Activated CD4-positive, alpha-beta T cell treated with anti-CD3 and anti-CD28 coated beads for 48 hours (primary cell): ENCODE measurements around the gene SLC5A2.
"Not testable (repeated sequence)": the region's sequence is repeated elsewhere in the genome, so short reads cannot be mapped to it uniquely, and the experiment has no call there.

Experiments used
- DNase-seq: peaks from one replicate; pipeline ENCODE4 v3.0.0-alpha.2; 2020

The SLC5A2 gene

GRCh38 chr16:31483081-31483480 is at the start of gene SLC5A2:
SLC5A2 (plus strand) TSS chr16:31483123; CDS start chr16:31483137, 14 bp downstream.
- DNase-seq = no peak

GRCh38 chr16:31435341-31436220 is 47.3 kb upstream of the SLC5A2 start:
- no peak for DNase-seq

- no peak for DNase-seq
Measured at GRCh38 chr16:31436221-31437045, 46.5 kb upstream of the SLC5A2 start.

DNA sequence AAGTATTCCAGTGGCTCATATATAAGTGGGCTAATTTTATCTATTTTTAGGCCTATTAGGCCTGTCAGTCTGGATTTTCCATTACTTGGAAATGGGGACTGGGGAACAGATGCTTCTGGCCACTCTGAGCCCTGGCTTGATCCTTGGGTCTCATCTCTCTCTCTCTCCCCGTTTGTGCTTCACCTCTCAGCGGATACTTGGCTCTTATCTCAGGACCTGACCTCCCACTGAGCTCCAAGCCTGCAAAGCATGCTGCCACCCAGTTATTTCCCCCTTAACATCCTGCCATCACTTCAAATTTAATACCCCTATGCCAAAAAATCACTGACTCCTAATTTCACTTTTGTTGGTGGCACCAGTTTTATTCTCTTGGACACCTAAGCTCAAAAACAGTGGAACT is 44.5 kb upstream of the SLC5A2 start:
- DNase-seq = no peak

DNA sequence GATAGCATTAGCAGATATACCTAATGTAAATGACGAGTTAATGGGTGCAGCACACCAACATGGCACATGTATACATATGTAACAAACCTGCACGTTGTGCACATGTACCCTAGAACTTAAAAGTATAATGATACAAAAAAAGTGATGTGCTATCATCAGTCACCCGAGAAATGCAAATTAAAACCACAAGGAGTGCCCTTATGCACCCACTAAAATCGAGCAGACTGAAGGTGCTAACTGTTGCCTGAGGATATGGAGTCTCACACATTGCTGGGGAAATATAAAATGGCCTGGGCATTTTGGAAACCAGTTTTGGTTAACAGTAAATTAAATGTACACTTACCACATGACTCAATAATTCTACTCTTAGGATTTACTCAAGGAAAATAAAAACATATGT is 43.9 kb upstream of the SLC5A2 start:
- not testable (repeated sequence) for DNase-seq

- peak; percentile 22 for DNase-seq
Measured at GRCh38 chr16:31439519-31439918, 43.4 kb upstream of the SLC5A2 start.

- DNase-seq = no peak
Measured at GRCh38 chr16:31440516-31441184, 42.3 kb upstream of the SLC5A2 start.

DNA sequence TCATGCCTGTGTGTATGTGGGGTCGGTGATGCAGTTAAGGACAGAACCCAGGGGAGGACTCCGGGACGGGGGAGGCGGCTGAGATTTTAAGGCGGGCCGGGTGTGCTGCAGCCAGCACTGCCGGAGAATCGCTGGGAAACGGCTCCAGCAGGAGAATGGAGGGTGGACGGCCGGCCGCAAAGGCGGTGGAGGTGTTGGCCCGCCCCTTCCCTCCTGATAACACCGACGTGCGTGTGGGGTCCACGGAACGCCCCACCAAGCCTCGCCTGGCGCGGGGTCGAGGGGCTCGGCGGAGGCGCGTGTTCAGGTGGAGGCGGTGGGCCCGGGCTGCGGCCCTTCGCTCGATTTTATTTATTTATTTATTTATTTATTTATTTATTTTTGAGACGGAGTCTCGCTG is 41.0 kb upstream of the SLC5A2 start:
- no peak for DNase-seq

DNA sequence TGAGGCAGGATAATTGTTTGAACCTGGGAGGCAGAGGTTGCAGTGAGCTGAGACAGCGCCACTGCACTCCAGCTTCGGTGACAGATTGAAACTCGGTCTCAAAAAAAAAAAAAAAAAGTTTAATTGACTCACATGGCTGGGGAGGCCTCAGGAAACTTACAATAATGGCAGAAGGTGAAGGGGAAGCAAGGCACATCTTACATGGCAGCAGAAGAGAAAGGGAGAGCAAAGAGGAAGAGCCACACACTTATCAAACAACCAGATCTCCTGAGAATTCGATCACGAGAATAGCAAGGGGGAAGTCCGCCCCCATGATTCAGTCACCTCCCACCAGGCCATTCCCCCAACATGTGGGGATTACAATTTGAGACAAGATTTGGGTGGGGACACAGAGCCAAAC is 37.0 kb upstream of the SLC5A2 start:
- not testable (repeated sequence) for DNase-seq

DNA sequence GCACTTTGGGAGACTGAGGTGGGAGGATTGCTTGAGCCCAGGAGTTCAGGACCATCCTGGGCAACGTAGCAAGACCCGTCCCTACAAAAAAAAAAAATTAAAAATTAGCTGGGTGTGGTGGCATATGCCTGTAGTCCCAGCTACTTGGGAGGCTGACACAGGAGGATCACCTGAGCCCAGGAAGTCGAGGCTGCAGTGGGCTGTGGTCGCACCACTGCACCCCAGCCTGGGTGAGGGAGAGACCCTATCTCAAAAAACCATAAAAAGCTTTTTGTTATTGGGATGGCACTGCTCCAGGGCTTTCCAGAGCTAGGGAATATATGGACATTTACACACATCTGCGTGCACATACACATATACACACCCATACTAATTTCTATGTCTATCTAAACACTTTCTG is 31.7 kb upstream of the SLC5A2 start:
- DNase-seq = no peak

DNA sequence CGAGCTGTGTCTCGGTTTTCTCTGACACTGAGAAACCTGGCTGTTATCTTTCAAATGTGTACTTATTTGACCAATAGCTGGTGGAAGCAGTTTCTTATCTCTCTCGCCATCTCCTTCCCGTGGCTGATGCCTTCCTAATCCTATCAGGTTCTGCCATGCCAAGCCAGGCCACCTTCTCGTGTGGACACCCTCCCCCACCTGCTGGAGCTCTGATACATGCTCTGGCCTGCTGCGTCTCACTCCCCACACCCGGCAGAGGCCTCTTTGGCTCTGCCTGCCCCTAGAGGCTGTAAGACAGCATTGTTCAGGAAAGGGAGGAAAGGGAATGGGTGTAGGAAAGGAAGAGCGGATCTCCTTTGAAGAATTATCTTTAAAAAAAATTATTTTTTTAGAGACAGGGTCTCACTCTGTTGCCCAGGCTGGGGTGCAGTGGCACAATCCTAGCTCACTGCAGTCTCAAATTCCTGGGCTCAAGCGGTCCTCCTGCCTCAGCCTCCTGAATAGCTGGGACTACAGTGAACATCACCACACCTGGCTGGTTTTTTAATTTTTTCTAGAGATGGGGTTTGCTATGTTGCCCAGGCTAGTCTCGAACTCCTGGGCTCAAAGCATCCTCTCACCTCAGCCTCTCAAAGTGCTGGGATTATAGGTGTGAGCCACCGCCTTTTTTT is 31.1 kb upstream of the SLC5A2 start:
- peak; percentile 41 for DNase-seq

DNA sequence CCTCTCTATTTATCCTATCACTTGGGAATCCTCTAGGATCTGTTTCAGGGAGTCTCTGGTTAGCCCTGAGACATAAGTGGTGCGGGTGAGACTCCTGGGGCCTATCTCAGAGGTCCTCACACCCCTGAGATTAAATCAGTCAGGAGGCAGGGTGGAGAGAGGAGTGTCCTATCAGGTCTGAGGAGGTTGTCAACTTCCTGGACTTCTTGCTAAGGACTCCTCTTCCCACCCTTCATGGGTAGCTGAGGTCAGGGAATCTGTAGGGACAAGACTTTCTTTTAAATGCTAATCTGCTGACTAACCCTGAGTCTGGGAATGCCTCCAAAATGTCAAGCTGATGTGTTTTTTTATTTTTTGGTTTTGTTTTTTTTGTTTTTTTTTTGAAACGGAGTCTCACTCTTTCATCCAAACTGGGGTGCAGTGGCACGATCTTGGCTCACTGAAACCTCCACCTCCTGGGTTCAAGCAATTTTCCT is 30.3 kb upstream of the SLC5A2 start:
- no peak for DNase-seq

- no peak for DNase-seq
Measured at GRCh38 chr16:31453255-31454204, 29.4 kb upstream of the SLC5A2 start.

DNA sequence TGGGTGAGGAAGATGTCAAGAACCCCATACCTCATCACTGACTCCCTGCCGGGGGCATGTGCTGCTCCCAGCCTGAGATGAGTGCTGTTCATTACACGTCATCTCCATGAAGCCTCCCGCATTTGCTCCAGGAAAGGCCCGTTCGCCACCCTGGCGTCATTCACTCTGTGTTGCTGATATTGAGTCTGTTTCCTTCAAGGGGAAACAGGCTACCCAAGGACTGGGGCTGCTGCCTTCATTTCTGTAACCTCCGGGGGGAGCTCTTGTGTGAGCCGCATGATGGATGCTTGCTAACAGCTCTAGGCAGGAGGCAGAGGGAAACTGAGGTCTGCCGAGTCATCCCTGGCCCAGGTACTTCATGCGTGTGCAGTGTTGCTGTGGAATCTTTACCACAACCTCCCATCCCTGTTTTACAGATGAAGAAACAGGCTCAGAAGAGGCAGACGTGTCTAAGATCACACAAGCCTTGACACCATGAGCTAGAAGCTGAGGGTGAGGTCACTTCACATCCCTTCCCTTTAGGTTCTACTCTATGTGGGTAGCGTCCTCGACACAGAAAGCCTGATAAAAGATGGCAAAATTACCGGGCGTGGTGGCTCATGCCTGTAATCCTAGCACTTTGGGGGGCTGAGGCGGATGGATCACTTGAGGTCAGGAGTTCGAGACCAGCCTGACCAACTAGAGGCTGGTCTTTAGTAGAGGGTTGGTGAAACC is 27.2 kb upstream of the SLC5A2 start:
- DNase-seq = peak; percentile 62

DNA sequence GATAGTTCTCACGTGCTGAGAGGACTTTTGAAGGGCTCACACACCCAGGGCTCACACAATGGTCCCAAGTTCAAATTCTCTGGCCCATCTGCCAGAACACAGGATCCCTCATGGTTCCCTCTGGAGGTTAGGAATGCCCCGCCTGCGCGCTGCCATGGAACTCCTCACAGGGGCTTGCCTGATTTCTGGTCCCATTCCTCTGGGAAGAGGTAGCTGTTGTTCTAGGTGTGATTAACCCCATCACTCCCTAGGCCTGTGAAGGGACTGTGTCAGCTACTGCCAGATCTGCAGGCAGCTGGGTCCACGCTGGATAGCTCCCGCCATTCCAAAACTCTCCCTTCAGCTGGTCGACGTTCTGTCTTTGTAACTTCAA is 25.9 kb upstream of the SLC5A2 start:
- DNase-seq = no peak

DNA sequence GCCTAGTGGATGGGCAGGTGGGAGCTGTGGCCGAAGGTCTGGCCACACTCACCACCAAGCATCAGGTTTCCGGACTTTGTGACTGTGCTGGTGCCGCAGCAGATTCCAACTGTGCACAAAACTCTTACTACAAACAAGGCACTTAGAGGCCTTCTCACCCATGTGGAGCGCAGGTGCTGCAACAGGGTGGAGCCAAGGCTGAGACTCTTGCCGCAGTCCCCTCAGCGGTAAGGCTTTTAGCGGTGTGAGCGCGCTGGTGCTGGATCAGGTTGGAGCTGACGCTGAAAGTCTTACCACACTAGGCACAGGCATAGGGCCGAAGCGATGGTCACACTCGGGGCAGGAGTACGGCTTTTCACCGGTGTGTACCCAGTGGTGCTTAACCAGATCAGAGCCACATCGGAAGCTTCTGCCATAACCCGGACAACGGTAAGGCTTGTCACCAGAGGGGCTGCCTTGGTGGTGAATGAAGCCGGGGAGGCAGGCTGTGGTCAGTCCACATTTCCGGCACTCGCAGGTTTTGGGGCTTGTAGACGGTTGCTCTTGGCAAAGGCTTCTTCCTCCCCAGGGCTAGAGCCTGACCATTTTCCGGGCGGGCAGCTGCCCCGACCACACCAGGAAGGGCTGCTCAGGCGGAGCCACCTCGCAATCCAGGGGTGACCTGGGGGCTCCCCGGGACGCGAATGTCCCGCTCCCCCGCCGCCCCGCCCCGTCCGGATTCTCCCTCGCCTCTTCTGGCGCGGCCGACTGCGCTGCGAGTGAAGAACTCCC is 24.7 kb upstream of the SLC5A2 start:
- peak; percentile 69 for DNase-seq

GRCh38 chr16:31458844-31459686 is 23.9 kb upstream of the SLC5A2 start, which contains the start of gene ARMC5:
ARMC5 (plus strand) TSS chr16:31459501; CDS start chr16:31459525, 24 bp downstream.
- DNase-seq = peak; percentile 98

- peak; percentile 100 for DNase-seq
Measured at GRCh38 chr16:31459687-31460581, 23.0 kb upstream of the SLC5A2 start.
